HG02870 (cell line): ENCODE data around the gene ATF3.
A peak's percentile ranks its signal among the peaks of the same experiment; 100 is the strongest.

ENCODE experiments used
- ATAC-seq: cut with Tn5 transposase; IDR thresholded peaks from one replicate; pipeline ENCODE4 v1.9.1; 2021; ENCODE audit warnings: mild to moderate bottlenecking, moderate library complexity; ENCODE audit not compliant: unreplicated experiment

The ATF3 gene

DNA sequence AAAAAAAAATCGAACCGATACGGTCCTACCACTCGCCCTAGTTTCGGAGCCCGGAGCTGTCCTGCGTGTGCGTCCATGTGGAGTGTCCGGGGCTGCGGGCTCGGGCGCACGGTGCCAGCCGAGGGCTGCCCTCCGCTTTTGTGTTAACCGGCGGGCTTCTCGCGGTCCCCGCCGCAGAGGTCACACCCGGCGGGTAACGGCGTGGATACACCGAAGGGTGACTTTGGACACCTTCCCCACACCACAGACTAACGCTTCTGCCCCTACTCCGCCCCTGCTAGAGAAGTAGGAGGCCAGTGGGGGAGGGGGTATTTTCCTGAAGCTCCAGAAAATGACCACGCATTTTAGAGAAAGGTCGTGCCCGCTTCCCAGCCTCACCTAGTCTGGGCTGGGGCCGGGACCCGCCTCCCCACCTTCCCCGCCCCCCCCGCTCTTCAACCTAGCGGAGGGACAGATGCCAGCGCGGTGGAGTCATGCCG lies 609 bp upstream of the ATF3 start:
- ATAC-seq = peak; percentile 1

DNA sequence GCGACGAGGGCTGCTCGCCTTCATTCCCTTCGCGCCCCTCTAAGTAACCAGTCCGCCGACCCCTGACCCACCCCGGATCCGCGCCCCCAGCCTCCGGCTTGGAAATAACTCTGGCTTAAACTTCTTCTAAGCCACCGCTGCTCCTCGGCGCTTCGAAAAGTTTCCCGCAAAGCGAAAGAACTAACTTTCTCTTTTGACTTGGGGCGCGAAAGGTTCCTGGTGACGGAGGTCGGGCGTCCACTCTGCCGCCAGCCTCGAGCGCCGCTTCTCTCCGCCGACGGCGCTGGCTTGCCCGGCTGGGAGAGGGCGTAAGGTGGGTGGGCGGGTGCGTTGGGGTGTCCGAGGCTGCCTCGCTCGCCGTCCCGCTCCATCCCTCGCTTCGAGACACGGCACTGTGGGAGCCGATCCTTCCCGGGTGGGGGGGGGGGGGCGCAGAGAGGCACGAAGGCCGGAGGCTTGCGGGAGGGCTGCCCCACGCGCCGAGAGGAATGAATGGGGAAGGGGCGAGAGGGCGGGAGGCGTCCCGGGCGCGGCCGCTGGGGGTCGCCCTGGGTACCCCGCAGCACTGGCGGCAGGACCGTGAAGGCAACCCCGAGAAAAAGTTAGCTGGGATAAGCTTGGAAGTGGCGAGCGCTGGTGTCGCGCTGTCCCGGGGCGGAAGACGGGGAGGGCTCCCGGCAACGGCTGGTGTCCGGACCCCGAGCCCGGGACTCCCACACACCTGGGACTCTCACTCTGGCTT lies 569 bp downstream of the ATF3 start:
- ATAC-seq = peak; percentile 20

DNA sequence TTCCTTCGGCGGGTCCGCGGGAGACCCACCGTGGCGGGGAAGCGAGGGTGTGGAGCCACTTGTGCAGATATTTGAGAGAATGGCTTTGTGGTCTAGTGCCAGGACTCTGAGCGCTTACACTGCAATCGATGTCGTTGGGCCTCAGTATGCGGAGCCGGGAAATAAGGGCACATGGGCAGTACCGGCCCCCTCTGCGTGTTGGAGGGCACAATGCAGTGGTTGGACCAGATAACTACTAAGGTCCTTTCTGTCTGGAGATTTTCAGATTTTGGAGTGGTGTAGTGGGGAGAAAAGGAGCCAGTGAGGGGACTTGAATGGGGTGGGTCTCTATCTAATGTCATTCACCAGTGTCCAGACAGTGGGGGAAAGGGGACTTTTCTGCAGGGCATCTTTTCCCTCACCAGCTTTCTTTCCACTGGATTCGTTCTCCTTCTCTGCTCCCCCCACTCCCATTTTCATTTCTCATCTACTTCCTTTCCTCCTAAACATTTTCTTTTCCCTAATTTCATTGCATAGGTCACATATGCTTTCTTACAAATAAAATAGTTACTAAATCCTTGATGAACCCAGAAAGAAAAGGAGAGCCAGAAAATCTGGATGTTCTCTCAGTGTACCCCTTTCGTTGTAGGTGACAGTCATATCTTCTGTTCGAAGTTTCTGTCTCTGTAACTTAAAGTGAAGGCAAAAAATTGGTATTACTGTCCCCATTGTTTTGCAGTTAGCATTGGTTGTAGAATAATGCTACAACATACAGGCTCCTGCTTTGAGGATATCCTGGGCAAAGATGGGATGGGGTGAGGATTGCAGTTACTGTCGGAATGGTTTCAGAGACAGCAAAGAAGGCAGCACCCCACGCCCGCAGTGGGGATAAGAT lies 1.4 kb downstream of the ATF3 start:
- ATAC-seq = no peak

DNA sequence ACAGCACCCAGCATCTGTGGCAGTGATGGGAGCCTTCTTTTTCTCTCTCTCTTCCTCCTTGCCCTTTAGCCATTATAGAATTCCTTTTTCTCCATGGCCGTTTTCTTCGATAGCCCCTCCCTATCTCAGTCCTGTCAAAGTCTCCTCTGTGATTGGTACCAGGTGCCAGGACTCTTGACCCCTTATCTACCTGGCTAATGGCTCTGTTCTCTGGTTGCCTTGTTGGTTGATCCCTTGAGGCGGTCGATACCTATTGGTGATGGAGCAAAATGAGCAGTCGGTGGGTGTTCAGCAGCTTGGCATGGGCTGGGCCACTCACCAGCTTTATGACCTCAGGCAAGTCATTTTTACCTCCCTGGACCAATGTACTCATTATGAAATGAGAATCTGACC lies 2.0 kb downstream of the ATF3 start:
- no peak for ATAC-seq

DNA sequence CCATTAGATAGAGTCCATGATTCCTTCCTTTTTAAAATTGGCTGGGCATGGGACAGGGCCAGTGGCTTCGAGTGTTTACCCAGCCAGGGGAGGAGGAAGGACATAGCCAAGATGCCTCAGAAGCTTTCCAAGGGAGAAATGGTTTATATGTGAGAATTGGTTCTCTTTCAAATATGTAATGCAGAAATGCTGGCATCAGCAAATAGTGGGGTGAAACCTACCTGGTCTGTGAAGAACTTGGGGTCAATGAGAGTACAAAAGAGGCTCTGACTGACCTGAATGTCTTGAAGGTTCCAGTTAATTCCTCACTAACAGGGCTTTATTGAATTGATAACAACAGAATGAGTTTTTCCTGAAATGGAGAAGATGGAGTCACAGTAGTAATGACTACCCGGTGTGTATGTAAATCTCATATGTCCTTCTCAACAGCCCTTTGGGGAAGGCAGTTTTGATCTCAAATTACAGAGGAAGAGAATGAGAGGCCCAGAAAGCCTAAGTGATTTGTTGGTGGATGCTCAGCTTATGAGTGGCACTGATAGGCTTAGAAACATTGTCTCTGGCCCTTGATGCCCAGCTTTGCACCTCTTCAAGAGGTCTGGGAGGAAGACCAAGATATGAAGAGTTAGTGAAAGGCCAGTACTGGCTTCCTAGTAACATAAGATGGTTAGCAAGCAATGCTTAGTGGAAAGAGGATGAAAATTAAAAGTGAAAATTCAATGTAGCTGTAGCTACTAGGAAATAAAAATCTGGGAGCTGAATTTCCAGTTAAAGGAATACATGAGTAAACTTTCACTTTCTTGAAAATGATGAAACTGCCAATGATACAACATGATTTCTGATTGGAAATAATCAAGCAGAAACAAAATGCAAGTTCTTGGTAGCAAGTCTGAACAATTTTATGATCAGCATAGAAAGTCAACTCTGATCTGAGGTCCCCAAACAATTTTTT lies 2.7 kb downstream of the ATF3 start:
- no peak for ATAC-seq

DNA sequence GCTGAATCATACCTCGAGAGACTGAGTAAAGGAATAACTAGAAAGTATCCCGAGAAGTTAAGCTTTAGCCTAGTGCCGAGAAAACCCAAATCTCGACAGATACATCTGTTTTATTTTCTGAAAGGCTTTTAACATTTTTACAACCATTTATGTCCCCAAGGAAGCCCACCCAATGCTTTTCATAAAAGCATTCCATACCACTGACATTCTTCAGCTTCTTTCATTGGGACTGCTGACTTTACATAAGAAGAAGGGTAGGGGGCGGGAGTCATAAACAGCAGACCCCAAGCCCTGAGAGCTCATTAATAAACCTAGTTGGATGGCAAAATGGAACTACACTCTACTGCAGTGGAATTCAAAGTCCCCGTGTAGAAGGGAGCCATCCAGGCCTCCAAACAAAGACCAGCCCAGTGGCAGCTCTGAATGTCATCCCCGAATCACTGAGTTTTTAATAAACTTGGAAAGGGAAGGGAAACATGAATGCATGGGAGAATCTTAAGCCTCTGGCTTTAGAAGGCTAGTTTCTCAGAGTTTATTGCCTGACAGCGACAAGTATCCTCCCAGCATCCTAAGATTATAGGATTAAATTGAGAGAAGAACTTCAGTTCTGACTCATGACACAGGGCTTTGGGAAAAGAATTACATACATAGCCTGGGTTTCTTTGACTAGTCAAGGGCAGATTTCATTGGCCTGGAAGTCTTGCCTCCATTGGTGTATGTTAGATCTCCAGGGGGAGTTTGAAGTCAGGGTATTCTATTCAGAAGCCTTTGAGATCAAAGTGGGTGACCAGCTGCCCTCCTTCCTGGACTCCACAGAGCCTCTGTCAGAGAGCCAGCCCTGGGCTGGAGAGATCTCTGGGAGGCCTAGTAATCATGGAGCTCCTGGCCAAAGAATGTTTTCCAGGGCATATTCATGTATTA lies 3.7 kb downstream of the ATF3 start:
- ATAC-seq = no peak

DNA sequence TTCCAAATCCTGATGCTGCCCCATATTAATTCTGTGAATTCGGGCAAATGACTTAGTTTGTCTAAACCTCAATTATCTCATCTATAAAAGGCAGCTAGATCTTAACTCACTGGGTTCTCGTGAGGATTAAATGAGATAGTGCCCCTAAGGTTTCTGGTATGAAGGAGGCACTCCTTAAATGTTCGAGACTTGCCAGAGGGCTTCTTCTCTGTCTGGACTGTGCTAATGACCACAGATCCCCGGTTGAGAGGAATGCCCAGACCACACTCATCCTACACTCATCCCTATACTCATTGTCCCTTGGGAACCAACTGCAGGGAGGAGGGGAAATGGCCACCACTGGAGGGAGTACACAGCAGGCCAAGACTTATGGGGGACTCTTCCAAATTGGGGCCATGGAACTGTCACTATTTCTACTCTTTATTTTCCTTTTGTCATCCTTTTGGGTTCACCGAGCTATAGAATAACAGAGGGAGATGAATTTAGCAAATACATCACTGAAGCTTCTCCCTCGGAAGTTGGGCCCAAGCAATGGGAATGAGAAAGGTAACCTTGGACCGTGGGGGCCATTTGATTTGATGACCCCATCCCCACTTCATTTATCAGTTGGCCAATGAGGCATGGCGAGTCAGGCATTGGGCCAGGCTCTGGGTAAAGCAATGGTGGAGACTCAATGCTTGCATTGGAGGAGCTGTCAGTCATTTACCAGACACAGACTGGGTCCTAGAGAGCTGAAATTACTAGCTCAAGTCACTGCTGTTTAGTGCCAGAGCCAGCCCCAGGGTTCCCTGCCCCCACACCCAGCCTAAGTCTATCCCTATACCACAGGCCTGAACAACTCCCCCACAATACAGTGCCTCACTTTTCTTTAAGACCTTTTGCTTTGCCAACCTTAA lies 5.1 kb downstream of the ATF3 start:
- no peak for ATAC-seq

DNA sequence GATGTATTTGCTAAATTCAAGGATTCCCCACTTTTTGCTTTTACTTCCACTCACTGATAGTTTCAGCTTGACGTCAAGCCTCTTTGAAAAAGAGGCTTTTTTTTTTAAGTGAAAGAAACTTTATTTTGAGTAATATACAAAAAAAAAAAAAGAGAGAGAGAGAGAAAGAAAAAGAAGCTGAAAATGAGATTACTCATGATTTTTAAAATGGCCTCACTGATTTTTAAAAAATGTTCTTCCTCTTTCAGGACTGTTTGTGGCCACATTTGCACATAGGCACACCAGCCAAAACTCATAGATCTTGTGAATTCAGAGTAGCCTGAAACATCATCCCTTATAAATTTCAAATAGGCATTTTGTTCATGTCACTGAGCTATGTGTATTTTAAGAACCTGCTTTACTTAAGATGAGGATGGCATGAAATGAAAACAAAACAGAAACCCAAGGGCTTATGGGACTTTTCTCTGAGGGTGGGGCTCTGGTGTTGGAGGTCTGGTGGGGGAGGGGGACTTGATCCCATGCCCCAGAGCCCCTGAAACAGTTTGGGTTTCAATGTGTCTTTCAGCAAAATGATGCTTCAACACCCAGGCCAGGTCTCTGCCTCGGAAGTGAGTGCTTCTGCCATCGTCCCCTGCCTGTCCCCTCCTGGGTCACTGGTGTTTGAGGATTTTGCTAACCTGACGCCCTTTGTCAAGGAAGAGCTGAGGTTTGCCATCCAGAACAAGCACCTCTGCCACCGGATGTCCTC lies 6.1 kb downstream of the ATF3 start:
- ATAC-seq = no peak

DNA sequence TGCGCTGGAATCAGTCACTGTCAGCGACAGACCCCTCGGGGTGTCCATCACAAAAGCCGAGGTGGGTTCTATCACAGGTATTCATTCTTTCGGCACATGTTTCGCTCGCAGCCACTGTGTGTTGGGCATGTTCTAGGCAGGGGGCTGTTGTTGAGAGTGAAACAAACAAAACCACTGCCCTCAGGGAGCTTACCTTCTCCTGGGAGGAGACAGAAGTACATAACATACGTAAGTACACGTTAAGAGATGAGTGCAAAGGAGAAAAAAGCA lies 6.6 kb downstream of the ATF3 start:
- ATAC-seq = no peak

DNA sequence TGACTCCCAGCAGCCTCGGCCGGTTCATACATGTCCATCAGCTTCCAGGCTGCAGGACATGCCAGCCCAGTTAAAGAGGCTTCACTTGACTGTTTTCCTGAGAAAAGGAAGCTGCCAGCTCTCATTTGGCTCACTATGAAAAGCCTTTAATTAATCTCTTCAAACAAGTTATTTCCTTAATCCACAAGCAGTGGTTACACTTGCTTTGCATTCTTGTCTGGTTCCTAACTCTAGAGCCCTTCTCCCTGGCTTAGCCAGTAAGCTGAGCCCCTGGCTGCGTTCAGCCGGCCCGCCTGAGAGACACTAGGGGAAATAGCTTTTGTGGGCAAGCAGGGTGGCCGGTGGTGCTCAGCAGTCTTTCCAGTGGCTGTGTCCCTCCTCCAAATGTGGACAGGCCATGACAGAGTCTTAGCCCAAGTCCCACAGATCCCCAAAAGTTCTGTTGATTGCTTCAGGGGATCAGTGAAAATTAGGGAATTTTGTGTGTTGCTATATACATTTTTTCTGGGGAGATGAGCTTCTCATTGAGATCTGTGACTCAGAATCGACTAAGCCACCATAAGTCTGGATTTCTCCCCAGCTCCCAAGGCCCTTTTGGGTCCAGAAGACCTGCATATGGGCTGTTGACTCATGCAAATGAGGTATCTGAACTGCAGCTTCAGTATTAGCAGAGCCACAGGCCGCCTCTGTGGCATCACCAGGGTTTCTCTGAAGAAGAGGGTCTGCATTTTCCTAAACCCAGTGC lies 10.1 kb downstream of the ATF3 start:
- ATAC-seq = no peak

DNA sequence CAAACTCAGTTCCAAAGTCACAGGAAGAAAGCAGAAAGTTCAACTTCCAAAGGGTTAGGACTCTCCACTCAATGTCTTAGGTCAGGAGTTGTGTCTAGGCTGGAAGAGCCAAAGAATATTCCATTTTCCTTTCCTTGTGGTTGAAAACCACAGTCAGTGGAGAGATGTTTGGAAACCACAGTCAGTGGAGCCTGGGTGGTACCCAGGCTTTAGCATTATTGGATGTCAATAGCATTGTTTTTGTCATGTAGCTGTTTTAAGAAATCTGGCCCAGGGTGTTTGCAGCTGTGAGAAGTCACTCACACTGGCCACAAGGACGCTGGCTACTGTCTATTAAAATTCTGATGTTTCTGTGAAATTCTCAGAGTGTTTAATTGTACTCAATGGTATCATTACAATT lies 11.7 kb downstream of the ATF3 start:
- no peak for ATAC-seq

DNA sequence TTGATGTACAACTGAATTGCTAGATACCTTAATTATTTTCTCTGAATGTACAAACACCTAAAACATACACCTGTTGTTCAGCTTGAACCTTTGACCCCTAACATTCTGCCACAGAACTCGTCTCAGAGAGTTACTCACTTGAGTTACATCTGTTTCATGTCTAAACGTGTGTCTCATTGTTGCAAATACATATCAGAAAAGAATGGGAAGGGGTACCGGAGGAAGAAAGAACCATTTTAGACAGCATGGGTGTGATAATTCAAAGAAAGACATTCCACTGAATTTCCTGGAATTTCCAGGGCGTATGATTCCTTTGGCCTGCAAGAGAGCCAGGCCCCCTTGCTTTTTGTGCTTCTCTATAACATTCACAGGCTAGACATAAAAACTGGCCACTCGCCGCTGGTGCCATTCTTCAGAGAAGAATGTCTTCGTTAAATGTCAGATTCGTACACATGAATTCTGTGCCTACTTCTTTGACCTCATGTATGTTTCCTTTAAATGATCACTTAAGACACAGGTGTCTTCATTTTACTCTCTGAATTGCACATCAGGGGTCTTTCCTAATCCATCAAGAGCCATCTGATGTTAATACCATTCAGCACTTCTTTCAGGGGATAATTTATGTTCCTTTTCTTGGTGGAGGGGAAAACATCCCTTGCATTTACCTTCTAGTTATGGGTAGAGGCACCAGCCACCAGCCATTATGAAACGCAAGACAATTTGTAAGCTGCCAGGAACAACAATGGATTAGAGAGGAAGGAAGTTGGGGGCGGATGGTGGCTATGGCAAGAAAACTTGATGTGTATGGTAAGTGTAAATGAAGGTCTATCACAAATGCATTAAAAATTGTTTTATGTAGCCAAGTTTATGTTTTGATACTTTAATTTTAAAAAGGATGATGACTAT lies 12.7 kb downstream of the ATF3 start:
- no peak for ATAC-seq

DNA sequence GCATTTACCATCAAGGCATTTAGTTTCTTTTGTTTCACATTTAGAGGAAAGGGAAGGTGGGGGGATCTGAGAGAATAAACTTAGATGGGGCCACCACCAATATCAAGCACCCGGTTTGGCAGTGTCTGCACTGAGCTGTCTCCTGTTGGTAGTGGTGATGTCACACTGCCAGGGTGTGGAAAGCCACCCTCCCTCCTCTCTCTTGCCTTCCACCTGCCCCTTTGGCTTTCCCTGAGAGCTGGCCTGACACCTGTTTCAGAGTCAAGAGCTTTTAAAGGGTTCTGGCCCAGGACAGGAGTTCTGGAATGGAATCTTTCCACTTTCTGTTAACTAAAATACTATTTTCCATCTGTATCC lies 13.4 kb downstream of the ATF3 start:
- no peak for ATAC-seq

DNA sequence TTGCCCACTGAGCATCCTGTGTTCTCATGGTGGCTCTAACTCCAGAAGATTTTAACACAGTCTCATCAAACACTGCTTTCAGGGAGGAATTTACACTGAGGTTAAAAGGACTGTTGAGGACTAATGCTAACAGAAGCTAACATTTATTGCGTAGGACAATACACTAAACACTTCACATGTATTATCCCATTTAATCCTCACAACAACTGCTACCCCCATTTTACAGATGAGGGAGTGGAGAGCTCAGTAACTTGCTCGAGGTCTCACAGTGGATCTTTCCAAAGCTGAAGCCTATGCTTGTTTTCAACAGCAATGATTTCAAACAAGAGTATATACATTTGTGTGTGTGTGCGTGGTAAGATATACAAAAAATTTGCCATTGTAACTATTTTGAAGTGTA lies 13.9 kb downstream of the ATF3 start:
- ATAC-seq = no peak

DNA sequence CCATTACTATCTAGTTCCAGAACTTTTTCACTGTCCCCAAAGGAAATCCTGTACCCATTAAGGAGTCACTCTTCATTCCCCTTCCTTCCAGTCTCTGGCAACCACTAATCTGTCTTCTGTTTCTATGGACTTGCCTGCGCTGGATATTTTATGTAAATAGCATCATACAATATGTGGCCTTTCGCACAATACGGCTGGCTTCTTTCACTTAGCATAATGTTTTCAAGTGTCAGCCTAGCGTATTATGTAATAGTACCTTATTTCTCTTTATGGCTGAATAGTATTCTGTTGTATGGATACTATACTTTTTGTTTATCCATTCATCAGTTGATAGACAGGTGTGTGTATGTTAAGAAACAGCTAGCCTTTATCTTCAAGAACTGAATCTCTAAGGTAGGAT lies 14.3 kb downstream of the ATF3 start:
- ATAC-seq = no peak

DNA sequence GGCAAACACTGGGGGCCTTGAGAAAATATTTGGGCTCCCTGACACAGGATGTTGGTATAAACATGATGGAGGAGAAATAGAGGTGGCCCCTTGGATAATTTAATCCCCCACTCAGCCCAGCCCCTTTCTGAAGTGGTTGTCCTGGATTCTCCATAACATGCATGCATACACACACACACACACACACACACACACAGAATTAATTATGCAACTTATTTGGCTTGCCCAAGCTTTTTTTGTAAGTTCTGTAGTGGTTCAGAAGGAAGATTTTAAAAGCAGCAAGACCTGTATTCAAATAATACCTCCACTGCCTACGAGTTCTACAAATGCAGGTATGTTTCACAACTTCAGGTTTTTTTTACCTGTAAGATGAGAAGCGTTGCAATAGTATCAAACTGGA lies 15.0 kb downstream of the ATF3 start:
- ATAC-seq = no peak

DNA sequence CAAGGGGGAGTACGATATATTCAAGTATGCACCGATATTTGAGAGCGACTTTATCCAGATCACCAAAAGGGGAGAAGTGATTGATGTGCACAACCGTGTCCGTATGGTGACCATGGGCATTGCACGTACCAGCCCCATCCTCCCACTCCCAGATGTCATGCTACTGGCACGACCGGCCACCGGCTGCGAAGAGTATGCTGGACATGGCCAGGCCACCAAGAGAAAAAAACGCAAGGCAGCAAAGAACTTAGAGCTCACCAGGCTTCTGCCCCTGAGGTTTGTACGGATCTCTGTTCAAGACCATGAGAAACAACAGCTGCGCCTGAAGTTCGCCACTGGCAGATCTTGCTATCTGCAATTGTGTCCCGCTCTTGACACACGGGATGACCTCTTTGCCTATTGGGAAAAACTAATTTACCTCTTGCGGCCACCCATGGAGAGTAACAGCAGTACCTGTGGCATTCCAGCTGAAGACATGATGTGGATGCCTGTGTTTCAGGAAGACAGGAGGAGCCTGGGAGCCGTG lies 16.5 kb downstream of the ATF3 start:
- no peak for ATAC-seq
